KBM-7 (cell line): Measurements from ENCODE around the gene ANKMY2.

Source experiments
- DNase-seq: peaks from one replicate; pipeline ENCODE4 v3.0.0-alpha.2; 2015
- in situ Hi-C: fragments of 300-500 bp; cut with MboI; formaldehyde crosslinking; loops from 2 replicates; pipeline ENCODE4 v1.14.3; 2020; ENCODE audit warnings: low sequenced_read_pairs, low pct_unique_long_range_greater_than_20kb, mixed read lengths

ANKMY2 gene

GRCh38 chr7:16550671-16551070 is 94.9 kb downstream of the ANKMY2 start:
- DNase-seq: no peak
- in situ Hi-C loops: loop anchor here (25.0 kb wide), 1 partner anchor 463 kb away; no protein-coding TSS in a partner anchor
